ENCODE data around the gene MEGF6.

The MEGF6 gene

DNA sequence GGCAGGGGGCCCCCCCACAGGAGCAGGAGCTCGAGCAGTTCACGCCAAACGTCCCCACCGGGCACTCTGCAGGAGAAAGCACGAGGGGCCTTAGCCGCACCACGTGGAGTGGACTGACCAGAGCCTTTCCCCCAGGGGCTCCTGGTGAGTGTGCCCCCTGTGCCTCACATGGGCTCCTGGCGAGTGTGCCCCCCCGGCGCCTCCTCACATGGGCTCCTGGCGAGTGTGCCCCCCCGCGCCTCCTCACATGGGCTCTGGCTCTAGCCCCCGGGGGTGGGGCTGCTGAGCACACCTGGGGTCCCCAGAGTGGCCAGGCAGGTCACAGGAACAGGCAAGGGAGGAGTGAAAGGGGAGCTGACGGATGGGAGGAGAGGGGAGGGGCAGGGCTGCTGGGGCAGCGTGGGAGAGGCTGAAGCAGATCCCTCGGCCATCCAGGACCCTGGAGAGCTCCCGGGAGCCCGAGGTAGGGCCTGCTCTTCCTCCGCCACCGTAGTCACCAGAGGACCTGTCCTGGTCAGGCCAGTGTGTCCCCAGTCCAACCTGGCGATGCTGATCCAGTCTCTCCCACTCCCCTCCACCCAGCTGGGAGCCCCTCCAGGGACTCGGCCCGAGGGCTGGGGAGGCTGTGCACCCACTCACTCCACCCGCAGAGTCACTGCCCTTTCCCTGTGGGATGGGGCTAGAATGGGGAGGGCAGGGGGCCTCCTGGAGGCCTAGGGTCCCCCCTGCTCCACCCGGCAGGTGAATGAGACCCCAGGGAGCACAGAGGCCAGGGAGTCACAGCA is 109.3 kb downstream of the MEGF6 start:
- H3K27ac ChIP-seq, result no peak overlapping the region
- H3K79me2 ChIP-seq, result no peaks in the 10 kb centered on the region
- H3K36me3 ChIP-seq (ENCODE audit: control insufficient read depth, insufficient read depth, low read length), result no peaks in the 10 kb centered on the region

DNA sequence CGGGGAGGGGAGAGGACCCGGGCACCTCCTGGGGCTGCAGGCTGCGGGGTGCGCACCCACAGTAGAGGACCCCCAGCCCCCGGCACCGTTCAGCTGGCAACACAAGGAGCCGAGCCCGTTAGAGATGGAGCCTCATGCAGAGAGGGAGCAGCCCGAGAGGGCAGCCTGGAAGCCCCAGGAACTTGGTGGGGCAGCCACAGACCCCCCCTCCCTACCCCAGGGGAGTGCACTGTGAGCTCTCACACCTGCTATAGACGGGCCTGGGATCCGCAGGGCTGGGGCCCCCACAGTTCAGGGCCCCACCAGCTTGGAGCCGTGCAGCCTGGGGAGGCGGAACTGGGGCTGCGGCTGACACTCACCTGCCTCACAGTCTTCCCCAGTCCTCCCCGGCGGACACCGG is 109.9 kb downstream of the MEGF6 start:
- no peak overlapping the region for H3K4me2 ChIP-seq (ENCODE audit: low read length)
- no peak overlapping the region for H3K9ac ChIP-seq
- no peaks in the 10 kb centered on the region for H3K4me1 ChIP-seq
- no peaks in the 10 kb centered on the region for H3K9me3 ChIP-seq (ENCODE audit: control insufficient read depth, low read length)
- H3K27ac ChIP-seq, result no peak overlapping the region
- TF ChIP-seq, protein P1, sequence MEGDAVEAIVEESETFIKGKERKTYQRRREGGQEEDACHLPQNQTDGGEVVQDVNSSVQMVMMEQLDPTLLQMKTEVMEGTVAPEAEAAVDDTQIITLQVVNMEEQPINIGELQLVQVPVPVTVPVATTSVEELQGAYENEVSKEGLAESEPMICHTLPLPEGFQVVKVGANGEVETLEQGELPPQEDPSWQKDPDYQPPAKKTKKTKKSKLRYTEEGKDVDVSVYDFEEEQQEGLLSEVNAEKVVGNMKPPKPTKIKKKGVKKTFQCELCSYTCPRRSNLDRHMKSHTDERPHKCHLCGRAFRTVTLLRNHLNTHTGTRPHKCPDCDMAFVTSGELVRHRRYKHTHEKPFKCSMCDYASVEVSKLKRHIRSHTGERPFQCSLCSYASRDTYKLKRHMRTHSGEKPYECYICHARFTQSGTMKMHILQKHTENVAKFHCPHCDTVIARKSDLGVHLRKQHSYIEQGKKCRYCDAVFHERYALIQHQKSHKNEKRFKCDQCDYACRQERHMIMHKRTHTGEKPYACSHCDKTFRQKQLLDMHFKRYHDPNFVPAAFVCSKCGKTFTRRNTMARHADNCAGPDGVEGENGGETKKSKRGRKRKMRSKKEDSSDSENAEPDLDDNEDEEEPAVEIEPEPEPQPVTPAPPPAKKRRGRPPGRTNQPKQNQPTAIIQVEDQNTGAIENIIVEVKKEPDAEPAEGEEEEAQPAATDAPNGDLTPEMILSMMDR (IDR thresholded peaks at IDR 0.05), result no peak
- no peaks in the 10 kb centered on the region for H3K27me3 ChIP-seq (ENCODE audit: control insufficient read depth, insufficient read depth, low read length)
- no peak overlapping the region for H2AFZ ChIP-seq
- no peaks in the 10 kb centered on the region for H3K79me2 ChIP-seq
- H3K36me3 ChIP-seq (ENCODE audit: control insufficient read depth, insufficient read depth, low read length), result no peaks in the 10 kb centered on the region
- no peak overlapping the region for H3K4me3 ChIP-seq (ENCODE audit: low read depth, low read length)

More for the DNA sequence above, 109.3 kb downstream of the MEGF6 start:
- no peaks in the 10 kb centered on the region for H3K27me3 ChIP-seq (ENCODE audit: control insufficient read depth, insufficient read depth, low read length)
- H3K9me3 ChIP-seq (ENCODE audit: control insufficient read depth, low read length), result no peaks in the 10 kb centered on the region
- no peak overlapping the region for H3K4me2 ChIP-seq (ENCODE audit: low read length)
- H3K4me1 ChIP-seq, result no peaks in the 10 kb centered on the region
- no peak overlapping the region for H2AFZ ChIP-seq
- TF ChIP-seq, protein P1 (IDR thresholded peaks at IDR 0.05), result no peak
- no peak overlapping the region for H3K9ac ChIP-seq
- no peak overlapping the region for H3K4me3 ChIP-seq (ENCODE audit: low read depth, low read length)

DNA sequence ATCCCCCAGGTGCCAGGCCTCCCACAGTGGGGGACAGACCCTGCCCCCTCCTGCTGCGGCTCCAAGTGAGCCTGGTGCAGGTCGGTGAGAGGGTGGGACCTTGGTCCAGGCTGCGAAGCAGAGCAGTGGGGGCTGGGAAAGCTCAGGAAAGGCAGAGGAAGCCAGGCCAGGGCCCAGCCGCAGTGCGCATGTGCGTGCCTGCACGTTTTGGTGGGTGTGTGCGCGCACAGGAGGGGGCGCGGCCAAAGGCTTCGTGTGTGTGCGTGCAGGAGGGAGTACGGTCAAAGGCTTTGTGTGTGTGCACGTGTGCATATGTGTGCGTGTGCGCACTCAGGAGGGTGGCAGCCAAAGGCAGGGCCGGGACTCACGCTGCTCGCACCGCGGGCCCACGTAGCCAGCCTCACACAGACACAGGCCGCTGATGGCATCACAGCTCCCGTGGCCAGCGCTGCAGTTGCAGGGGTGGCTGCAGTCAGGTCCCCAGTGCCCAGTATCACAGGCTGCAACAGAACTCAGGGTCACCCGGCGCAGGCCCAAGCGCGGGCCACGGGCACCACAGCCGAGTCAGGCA is 111.0 kb downstream of the MEGF6 start:
- TF ChIP-seq, protein P1 (IDR thresholded peaks at IDR 0.05), result no peak

DNA sequence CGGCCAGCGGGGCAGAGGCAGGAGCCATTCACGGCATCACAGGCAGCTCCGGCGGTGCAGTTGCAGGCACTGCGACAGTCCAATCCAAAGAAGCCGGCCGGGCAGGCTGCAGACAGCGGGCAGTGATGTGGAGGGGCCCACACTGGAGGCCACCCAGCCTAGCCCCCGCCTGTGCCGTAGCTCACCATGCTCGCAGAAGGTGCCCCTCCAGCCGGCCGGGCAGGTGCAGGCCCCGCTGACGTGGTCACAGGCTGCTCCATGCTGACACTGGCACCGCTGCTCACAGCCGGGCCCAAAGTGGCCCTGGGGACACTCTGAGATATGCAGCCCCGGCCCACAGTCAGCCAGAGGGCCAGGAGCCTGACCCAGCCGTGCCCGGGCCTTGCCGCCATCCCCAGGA is 111.7 kb downstream of the MEGF6 start:
- Histone ChIP-seq H3K4me2 (ENCODE audit: low read length) (no peak overlapping the region), H3K4me1 (no peaks in the 10 kb centered on the region), H3K9me3 (ENCODE audit: control insufficient read depth, low read length) (no peaks in the 10 kb centered on the region), H2AFZ (no peak overlapping the region), H3K27me3 (ENCODE audit: control insufficient read depth, insufficient read depth, low read length) (no peaks in the 10 kb centered on the region), H3K27ac (no peak overlapping the region), H3K36me3 (ENCODE audit: control insufficient read depth, insufficient read depth, low read length) (no peaks in the 10 kb centered on the region), H3K9ac (no peak overlapping the region), H3K4me3 (ENCODE audit: low read depth, low read length) (no peak overlapping the region), H3K79me2 (no peaks in the 10 kb centered on the region)
- TF ChIP-seq, protein P1 (IDR thresholded peaks at IDR 0.05), result no peak

More for the DNA sequence above, 111.0 kb downstream of the MEGF6 start:
- Histone ChIP-seq H3K27me3 (ENCODE audit: control insufficient read depth, insufficient read depth, low read length) (no peaks in the 10 kb centered on the region), H3K36me3 (ENCODE audit: control insufficient read depth, insufficient read depth, low read length) (no peaks in the 10 kb centered on the region), H2AFZ (no peak overlapping the region), H3K79me2 (no peaks in the 10 kb centered on the region), H3K4me1 (no peaks in the 10 kb centered on the region), H3K4me3 (ENCODE audit: low read depth, low read length) (no peak overlapping the region), H3K9ac (no peak overlapping the region), H3K4me2 (ENCODE audit: low read length) (no peak overlapping the region), H3K27ac (no peak overlapping the region), H3K9me3 (ENCODE audit: control insufficient read depth, low read length) (no peaks in the 10 kb centered on the region)

Measured in parathyroid adenoma (tissue), 2 donors.